Muscle of arm (tissue), 12 donors: ENCODE data around the gene RIN3. TPM values are rescaled to one million over a fixed set of nuclear protein-coding genes. Genes with fewer than 3 reads are reported as not detected.

Source experiments
- polyA plus RNA-seq, 12 donors: library from polyadenylated mRNA; unstranded; fragments of 120-200 nt; gene quantifications; one replicate each; pipeline ENCODE4 v1.2.1, GENCODE V29; 2013; ENCODE audit not compliant: insufficient read length in 12 of 12

RIN3 gene
- polyA plus RNA-seq, 12 donors, result 9.8 to 50.6 (median 12.1) TPM; not detected in 1

Other genes starting within 250 kb of the RIN3 start
- 1 to 10 TPM in 11 of 12 donors, not detected in 1; 1.2 to 5.9 (median 3.1) TPM for gene SLC24A4, start 190.6 kb upstream of the RIN3 start, polyA plus RNA-seq
- gene LGMN, start 234.8 kb downstream of the RIN3 start, polyA plus RNA-seq, result 100 to 1,000 TPM in 3 of 12 donors, 10 to 100 TPM in 8, not detected in 1; 55.9 to 118 (median 88.5) TPM